BE2C (cell line): ENCODE measurements around the gene VSTM2B.
"Not testable (repeated sequence)": the region's sequence is repeated elsewhere in the genome, so short reads cannot be mapped to it uniquely, and the experiment has no call there.

ENCODE experiments used
- DNase-seq: peaks from one replicate; pipeline ENCODE4 v3.0.0-alpha.2; 2020
- H3K27me3 ChIP-seq: fragments of 250-450 bp; sonication (Bioruptor Pico); 2 replicates; pipeline ENCODE4 v1.5.1; 2020; ENCODE audit warnings: mild to moderate bottlenecking
- H3K36me3 ChIP-seq: fragments of 250-450 bp; sonication (Bioruptor Pico); 2 replicates; pipeline ENCODE4 v1.5.1; 2020; ENCODE audit warnings: mild to moderate bottlenecking
- H3K4me1 ChIP-seq: fragments of 250-450 bp; sonication (Bioruptor Pico); 2 replicates; pipeline ENCODE4 v1.5.1; 2020
- H3K4me3 ChIP-seq: 2 replicates; pipeline ENCODE4 v1.5.1; 2011; ENCODE audit warnings: low read depth, low read length
- H3K9me3 ChIP-seq: fragments of 250-450 bp; sonication (Bioruptor Pico); 2 replicates; pipeline ENCODE4 v1.5.1; 2020
- CTCF ChIP-seq: IDR thresholded peaks from 2 replicates; pipeline ENCODE4 v1.5.1; 2012; ENCODE audit warnings: mild to moderate bottlenecking, low read depth, low read length

VSTM2B gene

DNA sequence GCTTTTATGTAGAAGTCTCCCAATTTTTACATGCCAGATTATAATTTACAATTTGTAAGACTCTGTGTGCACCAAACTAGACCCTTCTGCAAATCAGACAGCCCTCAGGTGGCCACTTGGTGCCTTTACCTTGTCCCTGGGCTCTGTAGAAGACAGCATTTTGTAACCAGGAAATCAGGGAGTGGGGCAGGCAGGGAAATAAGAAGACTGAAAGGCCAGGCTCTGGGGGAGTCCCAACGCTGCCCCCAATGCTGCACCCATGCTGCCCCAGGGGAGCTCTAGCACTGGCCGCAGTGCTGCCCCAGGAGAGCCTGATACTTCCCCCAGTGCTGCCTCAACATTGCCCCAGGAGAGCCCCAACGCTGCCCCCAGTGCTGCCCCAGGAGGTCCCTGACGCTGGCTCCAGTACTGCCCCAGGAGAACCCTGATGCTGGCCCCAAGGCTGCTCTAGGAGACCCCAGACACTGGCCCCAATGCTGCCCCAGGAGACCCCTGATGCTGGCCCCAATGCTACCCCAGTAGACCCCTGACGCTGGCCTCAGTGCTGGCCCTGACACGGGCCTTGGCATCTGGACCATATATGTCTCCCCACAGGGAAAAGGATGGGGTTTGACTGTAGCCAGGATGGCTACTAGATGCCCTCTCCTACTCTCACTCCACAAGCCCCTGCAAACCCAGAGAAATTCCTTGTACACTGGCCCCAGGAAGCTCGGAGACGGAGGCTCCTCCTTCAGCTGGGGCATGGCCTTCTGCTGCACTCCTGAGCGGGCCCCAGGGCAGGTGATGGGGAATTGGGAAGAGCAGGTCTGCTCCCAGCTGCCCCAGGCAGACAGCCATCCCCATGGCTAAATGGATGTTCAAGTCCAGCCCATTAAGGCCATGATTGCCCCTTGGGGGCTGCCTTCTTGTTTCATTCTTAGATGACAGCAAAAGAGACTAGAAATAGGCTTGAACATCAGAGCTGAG lies 23.6 kb downstream of the VSTM2B start:
- DNase-seq: no peak
- TF ChIP-seq CTCF: no peak
- Histone ChIP-seq H3K36me3 (no peaks in the 10 kb centered on the region), H3K27me3 (no peaks in the 10 kb centered on the region), H3K4me3 (no peak overlapping the region), H3K4me1 (no peaks in the 10 kb centered on the region), H3K9me3 (no peaks in the 10 kb centered on the region)

DNA sequence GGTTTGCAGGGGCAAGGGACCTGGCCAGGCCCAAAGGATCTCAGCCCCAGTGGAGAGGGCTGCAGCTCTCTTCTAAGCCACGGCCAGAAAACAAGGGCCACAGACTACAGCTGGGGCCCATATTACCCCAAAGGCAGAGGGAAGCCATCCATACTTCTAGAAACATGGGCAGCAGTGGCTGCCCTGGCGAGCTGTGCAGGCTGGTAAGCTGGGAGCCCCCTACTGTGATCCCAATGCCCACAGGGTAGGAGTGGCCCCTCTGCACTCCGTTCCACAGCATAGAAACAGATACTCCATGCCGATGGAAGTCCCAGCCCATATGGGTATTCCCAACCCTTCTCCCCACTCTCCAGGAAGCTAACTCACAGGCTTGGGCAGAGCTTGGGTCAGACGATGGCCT lies 25.1 kb downstream of the VSTM2B start:
- no peak for TF ChIP-seq CTCF
- H3K9me3 ChIP-seq: no peaks in the 10 kb centered on the region
- no peaks in the 10 kb centered on the region for H3K4me1 ChIP-seq
- H3K4me3 ChIP-seq: no peak overlapping the region
- no peaks in the 10 kb centered on the region for H3K36me3 ChIP-seq
- H3K27me3 ChIP-seq: no peaks in the 10 kb centered on the region
- no peak for DNase-seq

GRCh38 chr19:29551774-29552173 lies 26.0 kb downstream of the VSTM2B start:
- Histone ChIP-seq H3K36me3 (no peaks in the 10 kb centered on the region), H3K27me3 (no peaks in the 10 kb centered on the region), H3K4me1 (no peaks in the 10 kb centered on the region), H3K4me3 (no peak overlapping the region), H3K9me3 (no peaks in the 10 kb centered on the region)
- DNase-seq: no peak
- TF ChIP-seq CTCF: no peak

- no peaks in the 10 kb centered on the region for H3K9me3 ChIP-seq
- DNase-seq: no peak
- H3K36me3 ChIP-seq: no peaks in the 10 kb centered on the region
- H3K4me1 ChIP-seq: no peaks in the 10 kb centered on the region
- no peak for TF ChIP-seq CTCF
- H3K27me3 ChIP-seq: no peaks in the 10 kb centered on the region
- no peak overlapping the region for H3K4me3 ChIP-seq
Measured at GRCh38 chr19:29552454-29553280, 26.9 kb downstream of the VSTM2B start.

GRCh38 chr19:29554149-29554548 lies 28.4 kb downstream of the VSTM2B start:
- Histone ChIP-seq H3K4me3 (no peak overlapping the region), H3K36me3 (no peaks in the 10 kb centered on the region), H3K4me1 (no peaks in the 10 kb centered on the region), H3K9me3 (no peaks in the 10 kb centered on the region), H3K27me3 (no peaks in the 10 kb centered on the region)
- DNase-seq: no peak
- no peak for TF ChIP-seq CTCF

- H3K27me3 ChIP-seq, H3K4me1 ChIP-seq, H3K36me3 ChIP-seq, H3K4me3 ChIP-seq, DNase-seq, H3K9me3 ChIP-seq: not testable (repeated sequence)
Measured at GRCh38 chr19:29559110-29559509, 33.3 kb downstream of the VSTM2B start.
